ENCODE measurements around the gene MCOLN3.
"Not testable (repeated sequence)": the region's sequence is repeated elsewhere in the genome, so short reads cannot be mapped to it uniquely, and the experiment has no call there.

Gene MCOLN3

GRCh38 chr1:84988588-84988987, 59.7 kb downstream of the MCOLN3 start:
- DNase-seq = no peak

DNA sequence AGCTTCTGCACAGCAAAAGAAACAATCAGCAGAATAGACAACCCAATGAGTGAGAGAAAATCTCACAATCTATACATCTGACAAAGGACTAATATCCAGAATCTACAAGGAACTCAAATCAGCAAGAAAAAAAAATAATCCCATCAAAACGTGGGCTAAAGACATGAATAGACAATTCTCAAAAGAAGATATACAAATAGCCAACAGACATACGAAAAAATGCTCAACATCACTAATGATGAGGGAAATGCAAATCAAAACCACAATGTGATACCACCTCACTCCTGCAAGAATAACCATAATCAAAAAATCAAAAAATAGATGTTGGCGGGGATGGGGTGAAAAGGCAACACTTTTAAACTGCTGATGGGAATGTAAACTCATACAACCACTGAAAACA, 61.7 kb downstream of the MCOLN3 start:
- not testable (repeated sequence) for DNase-seq

DNA sequence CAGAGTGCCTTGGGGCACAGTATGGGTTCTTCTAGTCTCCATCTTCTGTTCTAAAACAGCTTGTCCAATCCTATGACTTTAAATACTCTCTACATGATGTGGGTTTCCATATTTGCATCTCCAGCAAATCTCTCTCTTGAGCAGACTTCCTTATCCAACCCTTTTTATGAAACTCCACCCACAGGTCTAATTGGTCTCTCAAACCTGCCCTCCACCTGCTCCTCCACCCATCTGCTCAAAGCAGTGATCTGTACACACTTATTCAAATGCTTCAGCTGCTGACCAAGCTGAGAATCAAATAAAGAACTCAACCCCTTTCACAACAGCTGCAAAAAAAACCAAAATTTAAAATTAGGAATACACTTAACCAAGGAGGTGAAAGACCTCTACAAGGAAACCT, 62.9 kb downstream of the MCOLN3 start:
- no peak for DNase-seq

DNA sequence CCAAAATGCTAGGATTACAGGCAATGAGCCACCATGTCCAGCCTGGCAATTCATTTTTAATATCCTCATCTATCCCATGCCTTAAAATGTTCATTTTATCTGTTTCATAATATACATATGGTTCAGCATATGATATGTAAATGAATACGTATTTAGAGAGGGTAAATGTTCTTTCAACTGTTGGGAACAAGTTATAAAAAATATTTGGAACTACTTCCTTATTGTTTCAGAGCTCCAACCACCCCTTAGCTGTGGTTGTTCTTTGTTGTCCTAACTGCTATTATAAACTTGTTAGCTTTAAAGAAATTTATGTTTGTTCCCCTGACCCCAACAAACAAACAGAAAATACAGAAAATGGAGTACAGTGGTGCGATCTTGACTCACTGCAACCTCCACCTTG, 65.9 kb downstream of the MCOLN3 start:
- no peak for DNase-seq

GRCh38 chr1:84975035-84975434, 73.3 kb downstream of the MCOLN3 start:
- no peak for DNase-seq

DNA sequence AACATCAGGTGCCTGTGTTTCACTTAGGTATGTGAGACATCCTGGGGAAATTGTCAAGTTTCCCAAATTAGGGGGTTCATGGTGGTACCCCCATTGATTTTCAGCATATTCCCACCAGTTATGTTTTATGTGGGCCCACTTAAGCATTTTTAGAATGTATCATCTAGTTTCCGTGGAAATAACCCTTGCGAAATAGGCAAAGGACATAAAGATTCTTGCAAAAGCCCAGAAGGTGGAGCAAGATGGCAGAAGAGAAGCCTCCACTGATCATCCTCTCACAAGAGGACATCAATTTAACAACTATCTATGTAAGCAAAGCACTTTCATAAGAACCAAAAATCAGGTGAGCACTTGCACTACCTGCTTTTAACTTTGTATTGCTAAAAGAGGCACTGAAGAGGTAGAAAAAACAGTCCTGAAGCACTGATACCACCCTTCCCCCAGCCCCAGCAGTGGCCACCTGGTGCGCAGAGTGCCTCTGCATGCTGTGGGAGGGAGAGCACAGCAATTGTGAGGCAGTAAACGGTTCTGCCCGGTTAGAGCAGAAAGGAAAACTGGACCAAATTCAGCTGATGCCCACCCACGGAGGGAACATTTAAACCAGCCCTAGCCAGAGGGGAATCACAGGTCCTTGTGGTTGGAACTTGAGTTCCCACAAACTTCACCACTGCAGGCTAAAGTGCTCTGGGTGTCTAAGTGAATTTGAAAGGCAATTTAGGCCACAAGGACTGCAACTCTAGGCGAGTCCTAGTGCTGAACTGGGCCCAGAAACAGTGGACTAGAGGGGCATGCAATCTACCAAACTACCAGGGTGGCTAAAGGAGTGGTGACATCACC, 74.6 kb downstream of the MCOLN3 start:
- peak in 1 of 2 experiments; percentile 40 for DNase-seq

DNA sequence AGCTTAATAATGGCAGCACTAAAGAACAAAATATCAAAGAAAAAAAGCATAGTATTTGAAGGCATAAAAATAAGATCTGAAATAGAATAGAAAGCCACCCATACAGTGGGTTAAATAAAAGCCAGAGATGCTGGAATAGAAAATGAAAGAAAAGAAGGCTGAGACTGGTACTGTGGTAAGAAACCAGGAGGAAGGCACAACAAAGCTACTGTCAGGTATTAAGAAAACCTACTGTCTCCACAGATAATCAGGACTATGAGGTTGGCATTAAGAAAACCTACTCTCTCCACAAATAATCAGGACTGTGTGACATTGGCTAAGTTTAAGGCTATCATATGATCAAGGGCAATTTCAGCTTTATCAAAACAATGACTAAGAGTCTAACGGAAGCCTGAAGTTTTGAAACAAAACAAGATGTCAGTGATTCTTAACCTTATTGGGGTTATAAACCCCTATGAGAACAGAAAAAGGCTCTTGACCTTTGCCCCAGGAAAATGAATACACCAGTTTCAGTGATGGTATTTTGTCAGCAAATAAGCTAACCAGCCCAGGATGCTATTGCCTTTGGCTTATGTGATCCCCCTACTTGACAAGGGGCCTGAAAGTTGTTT, 75.8 kb downstream of the MCOLN3 start:
- DNase-seq = no peak

DNA sequence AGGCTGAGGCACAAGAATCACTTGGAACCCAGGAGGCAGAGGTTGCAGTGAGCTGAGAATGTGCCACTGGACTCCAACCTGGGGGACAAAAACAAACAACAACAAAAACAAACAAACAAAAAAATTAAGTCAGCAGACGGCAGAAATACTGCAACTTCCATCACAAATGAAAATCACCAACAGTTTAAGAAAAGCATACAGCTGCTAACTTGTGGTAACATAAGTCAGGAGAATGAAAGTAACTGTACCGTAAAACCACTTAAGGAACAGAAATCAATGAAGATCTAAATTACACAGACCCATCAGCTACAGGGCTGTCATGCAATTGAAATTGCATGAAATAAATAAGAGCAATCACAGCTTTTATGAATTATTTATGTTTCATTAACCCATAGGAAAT, 76.3 kb downstream of the MCOLN3 start:
- DNase-seq = no peak

DNA sequence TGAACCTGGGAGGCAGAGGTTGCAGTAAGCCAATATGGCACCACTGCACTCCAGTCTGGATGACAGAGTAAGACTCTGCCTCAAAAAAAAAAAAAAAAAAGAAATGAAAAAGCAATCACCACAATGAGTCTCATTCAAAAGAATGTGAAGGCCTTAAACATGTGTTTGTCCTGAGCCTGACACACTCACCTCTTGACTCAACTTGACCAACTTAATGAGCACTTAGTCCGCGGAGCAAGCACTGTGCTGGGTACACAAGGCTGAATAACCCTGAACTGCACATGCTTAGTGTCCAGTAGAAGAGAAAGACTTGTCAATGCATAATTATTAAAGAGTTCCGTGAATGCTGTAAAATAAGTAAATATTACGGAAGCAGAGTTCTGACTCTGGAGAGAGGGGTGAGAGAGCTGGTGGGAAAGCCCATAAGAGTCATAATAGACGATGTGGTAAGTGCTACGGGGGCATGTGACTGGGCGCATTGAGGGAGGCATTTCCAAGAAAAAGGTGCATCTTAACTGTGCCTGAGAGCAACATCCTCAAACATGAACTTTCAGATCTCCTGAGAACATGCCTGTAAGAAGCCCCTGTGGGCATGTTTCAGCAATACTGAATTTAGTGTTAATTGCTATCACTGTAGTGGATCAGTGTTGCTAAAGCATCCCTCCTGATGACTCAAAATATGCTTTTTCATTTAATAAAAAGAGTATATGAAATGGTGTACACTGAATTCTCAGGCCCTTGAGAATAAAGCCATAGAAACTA, 78.6 kb downstream of the MCOLN3 start:
- no peak for DNase-seq

- no peak for DNase-seq
Observed at GRCh38 chr1:84968865-84969264, 79.4 kb downstream of the MCOLN3 start.

DNA sequence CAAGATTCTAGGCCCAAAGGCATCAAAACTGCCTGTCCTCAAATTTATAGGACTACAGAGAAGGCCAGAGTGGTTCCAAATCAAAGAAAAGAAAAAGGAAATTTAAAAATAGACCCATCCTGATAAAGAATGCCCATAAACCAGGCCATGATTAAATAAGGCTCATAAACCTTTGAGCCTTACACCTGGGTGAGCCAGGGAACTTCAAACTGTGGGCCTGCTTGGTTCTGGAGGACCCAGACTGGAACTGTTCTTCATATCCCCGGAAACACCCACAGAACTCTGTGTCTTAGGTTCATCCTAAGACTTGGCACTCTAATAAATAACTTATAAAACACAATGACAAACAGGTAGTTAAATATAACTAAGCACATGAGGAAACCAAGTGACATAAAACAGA, 80.2 kb downstream of the MCOLN3 start:
- no peak for DNase-seq
